Measurements from ENCODE around the gene ANKRD62. TPM values are rescaled to one million over a fixed set of nuclear protein-coding genes. Genes with fewer than 3 reads are reported as not detected.
A peak's percentile ranks its signal among the peaks of the same experiment; 100 is the strongest.
"Not testable (repeated sequence)": the region's sequence is repeated elsewhere in the genome, so short reads cannot be mapped to it uniquely, and the experiment has no call there.

Gene ANKRD62
- total and polyA plus RNA-seq, 2 of the 4 experiments (the other 2 are of a cell fraction), result not detected

DNA sequence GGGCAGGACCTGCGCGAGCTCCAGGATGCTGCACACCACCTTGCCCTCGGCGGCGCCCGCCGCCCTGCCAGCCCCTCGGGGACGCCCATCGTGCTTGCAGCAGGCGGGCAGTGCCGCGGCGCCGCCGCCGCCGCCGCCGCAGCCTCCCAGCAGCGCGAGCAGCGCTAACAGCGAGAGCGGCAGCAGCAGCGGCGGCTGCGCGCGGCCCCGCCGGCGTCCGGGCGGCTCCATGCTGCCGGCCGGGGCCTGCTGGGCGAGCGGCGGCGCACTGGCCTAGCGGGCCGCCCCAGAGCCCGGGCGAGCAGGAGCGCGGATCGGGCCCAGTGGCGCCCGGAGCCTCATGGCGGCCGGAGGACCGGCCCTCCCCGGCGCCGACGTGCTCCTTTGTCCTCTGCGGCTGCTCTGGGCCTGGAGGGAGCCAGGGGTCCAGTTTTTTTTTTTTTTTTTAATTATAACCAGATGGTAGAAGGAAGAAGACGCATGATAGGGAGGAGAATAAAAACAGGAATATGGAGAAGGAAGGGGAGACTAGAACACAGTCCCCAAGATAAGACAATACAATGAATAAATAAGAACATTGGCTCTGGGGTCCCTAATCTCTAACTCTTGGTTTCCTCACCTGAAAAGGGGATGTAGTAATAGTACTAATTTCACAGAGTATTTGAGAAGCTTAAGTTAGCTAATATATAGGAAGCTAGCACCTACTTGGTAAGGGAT is 17.1 kb upstream of the ANKRD62 start:
- Histone ChIP-seq H2BK15ac (ENCODE audit: low read depth, low read length) (no peak overlapping the region), H3K23ac (ENCODE audit: low read depth, low read length) (no peak overlapping the region), H2BK5ac (ENCODE audit: low read depth, low read length, poor library complexity, severe bottlenecking) (no peak overlapping the region), H3K9me3 (ENCODE audit: control insufficient read depth, insufficient read depth, low read length) (no peaks in the 10 kb centered on the region), H3K79me1 (ENCODE audit: low read depth in 1 of 2, low read length in 2 of 2) (no peaks in the 10 kb centered on the region), H3K9ac (ENCODE audit: low read depth, low read length) (peak overlapping the region; percentile 46; the same call in 1 of the 2 replicates), H3K27me3 (ENCODE audit: control insufficient read depth, insufficient read depth, low read length) (peaks cover 6% of the 10 kb centered on the region), H3K18ac (ENCODE audit: low read depth, low read length) (no peak overlapping the region), H3K4me3 (ENCODE audit: insufficient read depth, low read depth, low read length) (peak overlapping the region; percentile 7; the same call in 1 of the 2 replicates), H4K8ac (ENCODE audit: low read depth in 2 of 2, low read length in 2 of 2) (no peak overlapping the region), H2AFZ (replicated peaks; ENCODE audit: low read length, poor library complexity) (peak overlapping the region; percentile 13), H2BK120ac (ENCODE audit: low read depth, low read length) (no peak overlapping the region), H3K27ac (ENCODE audit: insufficient read depth, low read length) (no peak overlapping the region), H2AK5ac (ENCODE audit: low read depth, low read length) (no peak overlapping the region), H3K56ac (ENCODE audit: extremely low read depth, insufficient read depth, low read length) (no peak overlapping the region), H2BK20ac (ENCODE audit: low read depth, low read length) (no peak overlapping the region), H3K9me1 (ENCODE audit: insufficient read depth, low read length) (no peaks in the 10 kb centered on the region), H4K20me1 (ENCODE audit: insufficient read depth, low read length) (no peaks in the 10 kb centered on the region), H3K14ac (replicated peaks; ENCODE audit: low read depth, low read length) (no peak overlapping the region), H2AK9ac (replicated peaks; ENCODE audit: low read depth, low read length, poor library complexity) (no peak overlapping the region), H3K4me1 (ENCODE audit: control insufficient read depth, insufficient read depth, low read length) (no peaks in the 10 kb centered on the region), H3K4ac (ENCODE audit: low read depth, low read length) (no peak overlapping the region), H3K4me2 (ENCODE audit: low read depth, low read length) (no peak overlapping the region), H4K5ac (ENCODE audit: low read depth, low read length) (no peak overlapping the region), H4K91ac (ENCODE audit: insufficient read depth, low read depth, low read length) (no peak overlapping the region), H3K36me3 (ENCODE audit: control insufficient read depth, insufficient read depth, low read length) (no peaks in the 10 kb centered on the region)
- intact Hi-C loops (cut with micrococcal nuclease), result no loop called here
- ChIA-PET POLR2A (ENCODE audit: unreplicated experiment) (no interaction called here), CTCF (no interaction called here)
- no TSS peak for BruUV-seq (replicated peaks)
- TF ChIP-seq NFE2L2 (IDR thresholded peaks at IDR 0.05; ENCODE audit: low read depth, low read length) (no peak), RCOR1 (IDR thresholded peaks at IDR 0.05; ENCODE audit: insufficient replicate concordance, low read length) (no peak), RAD21 (IDR thresholded peaks at IDR 0.05; ENCODE audit: low read length) (no peak), CEBPB (IDR thresholded peaks at IDR 0.05; ENCODE audit: low read depth, low read length) (no peak), POLR2A (IDR thresholded peaks at IDR 0.05; ENCODE audit: low read depth, low read length) (no peak), MAZ (IDR thresholded peaks at IDR 0.05; ENCODE audit: borderline replicate concordance, low read depth, low read length) (no peak)
- WGBS, 2 experiments (ENCODE audit: extremely low coverage in 2 of 2, insufficient read length in 1 of 2), result 65% methylated on average over 21 of the region's 59 CpGs; no CpG with 5 or more reads in 1 of the 2 experiments
- in situ Hi-C loops (cut with MboI; ENCODE audit: low sequenced_read_pairs), result no loop called here
- peak; percentile 93 for ATAC-seq (ENCODE audit: low read depth)
- dilution Hi-C loops (cut with HindIII; ENCODE audit: low sequenced_read_pairs, unreplicated experiment), result no loop called here
- DNase-seq, result peak; percentile 7

- H2AFZ ChIP-seq (replicated peaks; ENCODE audit: low read length, poor library complexity); in situ Hi-C loops (cut with MboI; ENCODE audit: low sequenced_read_pairs); H3K4me3 ChIP-seq (ENCODE audit: insufficient read depth, low read depth, low read length); H3K18ac ChIP-seq (ENCODE audit: low read depth, low read length); H3K9me1 ChIP-seq (ENCODE audit: insufficient read depth, low read length); H2BK15ac ChIP-seq (ENCODE audit: low read depth, low read length); dilution Hi-C loops (cut with HindIII; ENCODE audit: low sequenced_read_pairs, unreplicated experiment); H2BK120ac ChIP-seq (ENCODE audit: low read depth, low read length); BruUV-seq (replicated peaks); H4K20me1 ChIP-seq (ENCODE audit: insufficient read depth, low read length); H3K4me1 ChIP-seq (ENCODE audit: control insufficient read depth, insufficient read depth, low read length); H3K36me3 ChIP-seq (ENCODE audit: control insufficient read depth, insufficient read depth, low read length); H3K27ac ChIP-seq (ENCODE audit: insufficient read depth, low read length); H2BK5ac ChIP-seq (ENCODE audit: low read depth, low read length, poor library complexity, severe bottlenecking); H4K91ac ChIP-seq (ENCODE audit: insufficient read depth, low read depth, low read length); intact Hi-C loops (cut with micrococcal nuclease); H3K9me3 ChIP-seq (ENCODE audit: control insufficient read depth, insufficient read depth, low read length); H2AK5ac ChIP-seq (ENCODE audit: low read depth, low read length); H3K9ac ChIP-seq (ENCODE audit: low read depth, low read length); H2AK9ac ChIP-seq (replicated peaks; ENCODE audit: low read depth, low read length, poor library complexity); CTCF ChIA-PET; H3K14ac ChIP-seq (replicated peaks; ENCODE audit: low read depth, low read length); H3K79me1 ChIP-seq (ENCODE audit: low read depth in 1 of 2, low read length in 2 of 2); H3K4ac ChIP-seq (ENCODE audit: low read depth, low read length); POLR2A ChIA-PET (ENCODE audit: unreplicated experiment); H2BK20ac ChIP-seq (ENCODE audit: low read depth, low read length); H3K4me2 ChIP-seq (ENCODE audit: low read depth, low read length); H4K8ac ChIP-seq (ENCODE audit: low read depth in 2 of 2, low read length in 2 of 2); H3K27me3 ChIP-seq (ENCODE audit: control insufficient read depth, insufficient read depth, low read length); DNase-seq; ATAC-seq (ENCODE audit: low read depth); H3K23ac ChIP-seq (ENCODE audit: low read depth, low read length); H4K5ac ChIP-seq (ENCODE audit: low read depth, low read length); H3K56ac ChIP-seq (ENCODE audit: extremely low read depth, insufficient read depth, low read length): not testable (repeated sequence)
- no CpG with 5 or more reads among the region's 4 CpGs for WGBS, 2 experiments (ENCODE audit: extremely low coverage in 2 of 2, insufficient read length in 1 of 2)
Observed at GRCh38 chr18:12077994-12078393, 15.6 kb upstream of the ANKRD62 start.

Measured in IMR-90 (cell line).